GM12891 (cell line): ENCODE measurements around the gene ACTL8.

Experiments used
- PAX5 ChIP-seq: IDR thresholded peaks from 2 replicates; pipeline ENCODE4 v1.6.1; 2011; ENCODE audit warnings: low read length, moderate library complexity, mild to moderate bottlenecking; ENCODE audit not compliant: insufficient read depth, severe bottlenecking
- POLR2A ChIP-seq: IDR thresholded peaks from 2 replicates; pipeline ENCODE4 v1.6.1; 2011; ENCODE audit warnings: low read depth, low read length, control low read depth
- POLR2AphosphoS5 ChIP-seq: IDR thresholded peaks from 2 replicates; pipeline ENCODE4 v1.6.1; 2011; ENCODE audit warnings: low read depth, low read length, control low read depth
- SPI1 ChIP-seq: IDR thresholded peaks from 2 replicates; pipeline ENCODE4 v1.6.1; 2011; ENCODE audit warnings: low read depth, low read length, control low read depth
- TAF1 ChIP-seq: IDR thresholded peaks from 2 replicates; pipeline ENCODE4 v1.6.1; 2011; ENCODE audit warnings: low read depth, low read length, control low read depth

DNA sequence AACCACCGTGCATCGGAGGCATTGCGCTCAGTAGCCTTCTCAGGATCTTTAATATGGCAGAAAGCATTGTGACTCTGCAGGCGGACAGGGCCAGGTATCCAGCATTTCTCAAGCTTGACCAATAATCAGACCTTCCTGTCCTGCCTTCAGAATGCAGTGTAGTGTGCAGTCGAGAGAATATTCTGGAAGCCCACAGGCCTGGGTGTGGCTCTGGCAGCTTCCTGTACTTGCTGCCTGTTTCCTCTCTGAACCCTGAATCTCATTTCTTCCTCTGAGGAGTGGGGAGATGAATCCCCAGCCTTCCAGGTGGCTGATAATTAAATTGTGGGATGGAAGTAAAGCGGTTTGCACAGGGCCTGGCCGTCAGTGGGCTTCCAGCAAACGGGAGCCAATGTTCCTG lies 42.3 kb downstream of the ACTL8 start:
- TF ChIP-seq POLR2A = no peak
- TF ChIP-seq POLR2AphosphoS5 = no peak
- TF ChIP-seq TAF1 = no peak
- TF ChIP-seq SPI1 = no peak
- no peak for TF ChIP-seq PAX5
